GM12878 (cell line): ENCODE measurements around the gene DTX4. TPM values are rescaled to one million over a fixed set of nuclear protein-coding genes. Genes with fewer than 3 reads are reported as not detected.

Experiments
- ATAC-seq: fragments of 200-7000 bp; cut with Tn5 transposase; 3 replicates; pipeline ENCODE4 v1.9.1; 2020; ENCODE audit warnings: mild to moderate bottlenecking, moderate library complexity
- BruUV-seq: library from RNA; stranded (reverse); fragments of 400-500 nt; replicated peaks from 2 replicates; lab custom pipeline; 2021; lab: Mats Ljungman, UMichigan
- CTCF ChIA-PET: fragments of 300-600 bp; sonication (Branson Sonifier 250); formaldehyde crosslinking; extraction: SDS; loops from one replicate; lab custom pipeline; 2021; ENCODE audit warnings: inconsistent platforms; lab: Yijun Ruan, JAX
- POLR2A ChIA-PET: fragments of 350-600 bp; formaldehyde crosslinking; extraction: SDS; loops from one replicate; lab custom pipeline; 2021; ENCODE audit warnings: inconsistent platforms; lab: Charles Lee
- RAD21 ChIA-PET: fragments of 300-600 bp; sonication (Branson Sonifier 250); formaldehyde crosslinking; loops from one replicate; lab custom pipeline; 2023; ENCODE audit warnings: antibody characterized with exemption; ENCODE audit not compliant: unreplicated experiment; lab: Charles Lee
- SMC1A ChIA-PET: fragments of 300-600 bp; sonication (Branson Sonifier 250); formaldehyde crosslinking; loops from one replicate; lab custom pipeline; 2023; ENCODE audit not compliant: unreplicated experiment, uncharacterized antibody; lab: Charles Lee
- DNase-seq: peaks from one replicate; pipeline ENCODE4 v3.0.0-alpha.2; 2011; ENCODE audit warnings: low read depth, low spot score
- FAIRE-seq: peaks from 3 replicates; lab custom pipeline; 2011; peaks lifted over from hg19 to GRCh38; lab: Jason Lieb, UNC
- H2AFZ ChIP-seq: 2 replicates; pipeline ENCODE4 v1.6.0; 2011; ENCODE audit warnings: low read depth, low read length, control low read depth; ENCODE audit not compliant: control insufficient read depth
- H3K27ac ChIP-seq: 2 replicates; pipeline ENCODE4 v1.5.1; 2011; ENCODE audit warnings: control low read depth; ENCODE audit not compliant: control insufficient read depth, insufficient read depth
- H3K27me3 ChIP-seq, 2 experiments: replicated peaks in 1 of 2; 2 replicates each; pipeline versions ENCODE4 v1.6.0 to v1.6.1; 2011; ENCODE audit warnings: low read length in 1 of 2; ENCODE audit not compliant: control insufficient read depth in 2 of 2, insufficient read depth in 2 of 2
- H3K36me3 ChIP-seq, 2 experiments: 2 replicates each; pipeline ENCODE4 v1.5.1; 2011; ENCODE audit warnings: low read length in 1 of 2; ENCODE audit not compliant: control insufficient read depth in 2 of 2, insufficient read depth in 2 of 2
- H3K4me1 ChIP-seq: 2 replicates; pipeline ENCODE4 v1.6.1; 2011; ENCODE audit warnings: mild to moderate bottlenecking, low read length, moderate library complexity, mixed read lengths; ENCODE audit not compliant: control insufficient read depth, insufficient read depth
- H3K4me2 ChIP-seq: 2 replicates; pipeline ENCODE4 v1.6.0; 2011; ENCODE audit warnings: control low read depth; ENCODE audit not compliant: control insufficient read depth, insufficient read depth
- H3K4me3 ChIP-seq: fragments of 200-600 bp; sonication (generic); 2 replicates; pipeline ENCODE4 v1.5.1; 2016
- H3K79me2 ChIP-seq: 2 replicates; pipeline ENCODE4 v1.6.0; 2011; ENCODE audit warnings: low read length; ENCODE audit not compliant: control insufficient read depth, insufficient read depth
- H3K9ac ChIP-seq: 2 replicates; pipeline ENCODE4 v1.8.0; 2011; ENCODE audit warnings: low read length, control low read depth, mixed read lengths; ENCODE audit not compliant: control insufficient read depth, insufficient read depth
- H3K9me3 ChIP-seq: replicated peaks from 3 replicates; pipeline ENCODE4 v1.5.1; 2011; ENCODE audit warnings: mild to moderate bottlenecking, low read length; ENCODE audit not compliant: control insufficient read depth, insufficient read depth
- H4K20me1 ChIP-seq: 2 replicates; pipeline ENCODE4 v1.6.0; 2011; ENCODE audit not compliant: control insufficient read depth, insufficient read depth
- BACH1 ChIP-seq: fragments of 450-650 bp; IDR thresholded peaks from 2 replicates; pipeline ENCODE4 v1.6.1; 2017; ENCODE audit warnings: mild to moderate bottlenecking, borderline replicate concordance
- CBFB ChIP-seq: IDR thresholded peaks from 2 replicates; pipeline ENCODE4 v1.6.1; 2016; ENCODE audit warnings: antibody characterized with exemption, low read depth
- CHD4 ChIP-seq: fragments of 200-600 bp; sonication (generic); IDR thresholded peaks from 2 replicates; pipeline ENCODE4 v1.6.1; 2016; ENCODE audit warnings: mild to moderate bottlenecking
- EED ChIP-seq: sonication (generic); IDR thresholded peaks from 2 replicates; pipeline ENCODE4 v1.6.1; 2016; ENCODE audit warnings: antibody characterized with exemption, low read depth
- ELK1 ChIP-seq: IDR thresholded peaks from 2 replicates; pipeline ENCODE4 v1.6.1; 2012; ENCODE audit warnings: low read depth, low read length, improper control_type of control experiment
- ESRRA ChIP-seq: IDR thresholded peaks from 2 replicates; pipeline ENCODE4 v1.6.1; 2012; ENCODE audit warnings: mild to moderate bottlenecking, low read length, improper control_type of control experiment
- HSF1 ChIP-seq: fragments of 150-350 bp; IDR thresholded peaks from 2 replicates; pipeline ENCODE4 v1.6.1; 2014; ENCODE audit warnings: mild to moderate bottlenecking, low read depth, low read length
- KAT2A ChIP-seq: conservative IDR thresholded peaks from 2 replicates; pipeline ENCODE4 v1.6.1; 2011; ENCODE audit warnings: low read depth, low read length; ENCODE audit not compliant: control insufficient read depth
- NFXL1 ChIP-seq: fragments of 450-650 bp; IDR thresholded peaks from 2 replicates; pipeline ENCODE4 v1.6.1; 2017; ENCODE audit warnings: antibody characterized with exemption, mild to moderate bottlenecking, borderline replicate concordance
- NRF1 ChIP-seq: conservative IDR thresholded peaks from 2 replicates; pipeline ENCODE4 v1.6.1; 2011; ENCODE audit warnings: mild to moderate bottlenecking, low read depth, low read length, improper control_type of control experiment
- PKNOX1 ChIP-seq: fragments of 450-650 bp; IDR thresholded peaks from 2 replicates; pipeline ENCODE4 v1.6.1; 2016; ENCODE audit warnings: mild to moderate bottlenecking
- POLR2AphosphoS5 ChIP-seq: IDR thresholded peaks from 2 replicates; pipeline ENCODE4 v1.6.1; 2011; ENCODE audit warnings: mild to moderate bottlenecking, low read length, inconsistent platforms
- POU2F2 ChIP-seq: IDR thresholded peaks from 3 replicates; pipeline ENCODE4 v1.6.1; 2011; ENCODE audit warnings: low read depth, mild to moderate bottlenecking, low read length, borderline replicate concordance
- RELB ChIP-seq: fragments of 450-650 bp; IDR thresholded peaks from 2 replicates; pipeline ENCODE4 v1.6.1; 2017; ENCODE audit warnings: low read depth, mild to moderate bottlenecking, moderate library complexity
- RUNX3 ChIP-seq: IDR thresholded peaks from 2 replicates; pipeline ENCODE4 v1.6.1; 2012; ENCODE audit warnings: low read length, inconsistent platforms
- SIX5 ChIP-seq: IDR thresholded peaks from 2 replicates; pipeline ENCODE4 v1.6.1; 2011; ENCODE audit warnings: mild to moderate bottlenecking, low read depth, low read length, moderate library complexity; ENCODE audit not compliant: severe bottlenecking
- SMAD1 ChIP-seq: fragments of 450-650 bp; IDR thresholded peaks from 2 replicates; pipeline ENCODE4 v1.6.1; 2018; ENCODE audit warnings: mild to moderate bottlenecking, low read depth; ENCODE audit not compliant: partially characterized antibody
- SP1 ChIP-seq: IDR thresholded peaks from one replicate; pipeline ENCODE4 v1.6.1; 2011; ENCODE audit warnings: low read depth, low read length
- TARDBP ChIP-seq: IDR thresholded peaks from 2 replicates; pipeline ENCODE4 v1.6.1; 2016; ENCODE audit warnings: borderline replicate concordance
- TCF3 ChIP-seq: IDR thresholded peaks from 2 replicates; pipeline ENCODE4 v1.6.1; 2012; ENCODE audit warnings: low read depth, mild to moderate bottlenecking, low read length, borderline replicate concordance; ENCODE audit not compliant: insufficient read depth
- ZNF622 ChIP-seq: fragments of 450-650 bp; IDR thresholded peaks from 2 replicates; pipeline ENCODE4 v1.6.1; 2017; ENCODE audit warnings: mild to moderate bottlenecking, inconsistent platforms
- WGBS: methylation state at CpG from one replicate; pipeline ENCODE4 v1.1.6; 2016; ENCODE audit warnings: low lambda C conversion rate; ENCODE audit not compliant: insufficient replicate concordance, insufficient coverage; ENCODE audit errors: missing lambda C conversion rate; 5-methylcytosine and 5-hydroxymethylcytosine counted together
- in situ Hi-C: fragments of 300-500 bp; cut with MboI; formaldehyde crosslinking; loops from 9 replicates; pipeline ENCODE4 v1.14.3; 2018; ENCODE audit warnings: mixed read lengths
- intact Hi-C: fragments of 100-400 bp; cut with micrococcal nuclease; formaldehyde crosslinking; loops from one replicate; pipeline ENCODE4 v1.14.2; 2022; ENCODE audit not compliant: unreplicated experiment
- polyA plus RNA-seq, 11 experiments: library from polyadenylated mRNA; depleted of rRNA in 4 of 11; unstranded in 6 of 11; stranded (reverse) in 5 of 11; fragments of >200 nt; fragmentation: Nextera tagmentation in 4 of 11; fragmentation: Illumina TruSeq in 1 of 11; extraction: Ambion mirVana in 4 of 11; extraction: Trizol in 1 of 11; gene quantifications; 1 replicate in 1 of 11; 2 replicates in 10 of 11; pipeline versions ENCODE4 v1.2.1 to v1.2.3, GENCODE V29; 2011 to 2016; ENCODE audit warnings: inconsistent platforms in 2 of 11, missing spikeins in 2 of 11, low read depth in 1 of 11
- total RNA-seq, 4 experiments: library from RNA; depleted of rRNA in 3 of 4; stranded (reverse); fragments of >200 nt in 3 of 4; fragmentation: Illumina TruSeq in 1 of 4; extraction: Trizol in 1 of 4; gene quantifications; 2 replicates each; pipeline versions ENCODE4 v1.2.1 to v1.2.3, GENCODE V29; 2013 to 2021

DTX4 gene
- total and polyA plus RNA-seq, 10 of the 15 experiments (the other 5 are each of a cell fraction or from before 2014, with no cell fraction given): 3.8 to 25.8 (median 10.5) TPM

GRCh38 chr11:59174664-59175033 lies 2.7 kb downstream of the DTX4 start:
- Histone ChIP-seq H3K4me3 (peak overlapping the region; percentile 93), H4K20me1 (no peaks in the 10 kb centered on the region), H2AFZ (no peak overlapping the region), H3K4me1 (peaks cover 6% of the 10 kb centered on the region), H3K36me3 (0 out of 4 replicates have a peak, but pooled peaks cover 0 to 3% of the 10 kb centered on the region in 2 experiments), H3K79me2 (peaks cover 61% of the 10 kb centered on the region), H3K9ac (peak overlapping the region; percentile 32; the same call in 1 of the 2 replicates), H3K4me2 (peak overlapping the region; percentile 93), H3K27ac (peak overlapping the region; percentile 84), H3K9me3 (peaks cover 16% of the 10 kb centered on the region; the same call in 2 of the 3 replicates), H3K27me3 (no peaks in the 10 kb centered on the region)
- in situ Hi-C loops (loop anchor here (5.0 to 25.0 kb wide), 4 partner anchors 33 to 1588 kb away; partner anchors contain the start of gene MS4A15), intact Hi-C loops (loop anchor here (1.0 to 5.0 kb wide), 2 partner anchors 12 to 208 kb away; no protein-coding TSS in a partner anchor)
- ChIA-PET RAD21 (interaction anchor here (0.8 to 9.0 kb wide), 12 partner anchors 9 to 108 kb away, joined by 3 to 183 read pairs (median 4); partner anchors contain the start of gene MPEG1), POLR2A (interaction anchor here (0.6 to 4.3 kb wide), 13 partner anchors 8 to 391 kb away, joined by 3 to 32 read pairs (median 7); partner anchors contain the start of gene MPEG1), CTCF (interaction anchor here (0.6 to 30.3 kb wide), 18 partner anchors 8 to 256 kb away, joined by 3 to 1180 read pairs (median 4); partner anchors contain the start of gene MPEG1), SMC1A (interaction anchor here (0.8 to 14.9 kb wide), 12 partner anchors 10 to 255 kb away, joined by 3 to 155 read pairs (median 6); partner anchors contain the start of gene MPEG1)
- no peak for FAIRE-seq
- 32% methylated on average over 7 of the region's 7 CpGs for WGBS
- no TSS peak for BruUV-seq
- ATAC-seq: peak; percentile 14
- no peak for DNase-seq
- TF ChIP-seq TARDBP (no peak), NFXL1 (no peak), CBFB (0 out of 2 replicates have a peak, but pooled peaks have one; percentile 1), HSF1 (no peak), ELK1 (no peak), SP1 (no peak), BACH1 (no peak), RELB (no peak), CHD4 (no peak), SMAD1 (no peak), NRF1 (no peak), EED (no peak), PKNOX1 (no peak), POU2F2 (no peak; the same call in 2 of the 3 replicates), RUNX3 (peak; percentile 48), POLR2AphosphoS5 (peak; percentile 61), KAT2A (no peak), SIX5 (peak; percentile 7), ZNF622 (no peak), ESRRA (no peak), TCF3 (no peak)
